Fibroblast of lung (primary cell): ENCODE data around the gene PSD2. TPM values are rescaled to one million over a fixed set of nuclear protein-coding genes. Genes with fewer than 3 reads are reported as not detected.
A peak's percentile ranks its signal among the peaks of the same experiment; 100 is the strongest.

Source experiments
- DNase-seq, 2 donors: peaks; one replicate each; pipeline versions ENCODE4 v3.0.0 to v3.0.0-alpha.2; 2010; ENCODE audit warnings: low read depth in 2 of 2
- H2AFZ ChIP-seq: 2 replicates; pipeline ENCODE4 v1.5.1; 2012; ENCODE audit warnings: low read length, control low read depth, inconsistent platforms
- H3K27ac ChIP-seq: 2 replicates; pipeline ENCODE4 v1.5.1; 2011; ENCODE audit warnings: low read length, control low read depth; ENCODE audit not compliant: insufficient read depth
- H3K27me3 ChIP-seq: 2 replicates; pipeline ENCODE4 v1.5.1; 2011; ENCODE audit warnings: mild to moderate bottlenecking, low read length; ENCODE audit not compliant: control insufficient read depth, insufficient read depth
- H3K36me3 ChIP-seq: 2 replicates; pipeline ENCODE4 v1.5.1; 2011; ENCODE audit warnings: low read length; ENCODE audit not compliant: control insufficient read depth, insufficient read depth
- H3K4me1 ChIP-seq: 2 replicates; pipeline ENCODE4 v1.5.1; 2011; ENCODE audit warnings: low read length; ENCODE audit not compliant: control insufficient read depth, insufficient read depth; ENCODE audit errors: extremely low read depth
- H3K4me2 ChIP-seq: 2 replicates; pipeline ENCODE4 v1.5.1; 2011; ENCODE audit warnings: low read length, control low read depth; ENCODE audit not compliant: insufficient read depth; ENCODE audit errors: extremely low read depth
- H3K4me3 ChIP-seq, 4 experiments: fragments of 200-600 bp in 1 of 4; sonication (generic) in 1 of 4; replicated peaks in 1 of 4; 2 replicates each; pipeline ENCODE4 v1.5.1; 2011 to 2016; ENCODE audit warnings: low read length in 4 of 4, low read depth in 3 of 4, mild to moderate bottlenecking in 3 of 4, control low read depth in 2 of 4, inconsistent platforms in 1 of 4, mixed read lengths in 1 of 4; ENCODE audit not compliant: insufficient read depth in 1 of 4; ENCODE audit errors: control extremely low read depth in 1 of 4
- H3K79me2 ChIP-seq: 2 replicates; pipeline ENCODE4 v1.5.1; 2012; ENCODE audit warnings: mild to moderate bottlenecking, low read length, inconsistent platforms; ENCODE audit not compliant: control insufficient read depth, insufficient read depth
- H3K9ac ChIP-seq: 2 replicates; pipeline ENCODE4 v1.5.1; 2011; ENCODE audit warnings: mild to moderate bottlenecking, low read length, control low read depth; ENCODE audit not compliant: insufficient read depth
- H3K9me3 ChIP-seq: 2 replicates; pipeline ENCODE4 v1.5.1; 2012; ENCODE audit warnings: low read depth, low read length; ENCODE audit not compliant: control insufficient read depth, insufficient read depth
- H4K20me1 ChIP-seq: 2 replicates; pipeline ENCODE4 v1.5.1; 2011; ENCODE audit warnings: low read length; ENCODE audit not compliant: control insufficient read depth, insufficient read depth; ENCODE audit errors: extremely low read depth
- EZH2 ChIP-seq: IDR thresholded peaks from 2 replicates; pipeline ENCODE4 v1.5.1; 2012; ENCODE audit warnings: low read length, control low read depth, mild to moderate bottlenecking; ENCODE audit errors: missing control alignments
- polyA plus RNA-seq, 2 donors: library from polyadenylated mRNA; depleted of rRNA in 1 of 2; stranded (reverse) in 1 of 2; unstranded in 1 of 2; fragments of >200 nt; gene quantifications; 2 replicates each; pipeline ENCODE4 v1.2.1, GENCODE V29; 2011 to 2012; ENCODE audit warnings: missing spikeins in 1 of 2
- total RNA-seq: library from RNA; depleted of rRNA; stranded (reverse); fragments of >200 nt; gene quantifications from 2 replicates; pipeline ENCODE4 v1.2.1, GENCODE V29; 2014
- TF ChIP-seq, protein P1 (sequence below), 2 donors: IDR thresholded peaks in 1 of 2; conservative IDR thresholded peaks in 1 of 2; 1 replicate in 1 of 2; 2 replicates in 1 of 2; pipeline ENCODE4 v1.5.1; 2011 to 2012; ENCODE audit warnings: low read length in 2 of 2, control low read depth in 1 of 2, inconsistent platforms in 1 of 2, low read depth in 1 of 2, mild to moderate bottlenecking in 1 of 2

PSD2 gene
- total and polyA plus RNA-seq, 2 donors (not counting 1 experiment from before 2014, with no cell fraction given) = 0.05 to 0.17 TPM

DNA sequence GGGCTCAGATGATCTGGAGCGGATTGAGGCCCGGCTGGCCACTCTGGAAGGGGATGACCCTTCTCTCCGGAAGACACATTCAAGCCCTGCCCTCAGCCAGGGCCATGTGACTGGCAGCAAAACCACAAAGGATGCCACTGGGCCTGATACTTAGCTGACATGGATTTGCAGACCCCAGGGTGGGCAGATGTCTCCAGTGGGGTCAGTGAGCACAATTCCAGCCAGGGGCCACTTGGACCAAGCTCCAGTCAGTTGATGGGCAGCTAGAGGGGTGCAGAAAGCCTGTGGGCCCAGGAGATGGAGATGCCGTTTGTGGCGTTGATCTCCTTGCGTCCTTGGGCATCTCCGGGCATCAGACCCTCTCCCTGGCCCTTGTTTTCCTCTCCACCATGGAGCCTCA lies 46.7 kb downstream of the PSD2 start:
- H3K79me2 ChIP-seq = no peaks in the 10 kb centered on the region
- no peak overlapping the region for H3K27ac ChIP-seq
- peaks cover 5% of the 10 kb centered on the region for H3K27me3 ChIP-seq
- no peak for DNase-seq
- no peak overlapping the region for H3K9ac ChIP-seq
- H2AFZ ChIP-seq = no peak overlapping the region
- no peaks in the 10 kb centered on the region for H3K4me1 ChIP-seq
- H3K4me2 ChIP-seq = no peak overlapping the region
- no peak overlapping the region for H3K4me3 ChIP-seq
- TF ChIP-seq EZH2 = no peak
- TF ChIP-seq, protein P1, sequence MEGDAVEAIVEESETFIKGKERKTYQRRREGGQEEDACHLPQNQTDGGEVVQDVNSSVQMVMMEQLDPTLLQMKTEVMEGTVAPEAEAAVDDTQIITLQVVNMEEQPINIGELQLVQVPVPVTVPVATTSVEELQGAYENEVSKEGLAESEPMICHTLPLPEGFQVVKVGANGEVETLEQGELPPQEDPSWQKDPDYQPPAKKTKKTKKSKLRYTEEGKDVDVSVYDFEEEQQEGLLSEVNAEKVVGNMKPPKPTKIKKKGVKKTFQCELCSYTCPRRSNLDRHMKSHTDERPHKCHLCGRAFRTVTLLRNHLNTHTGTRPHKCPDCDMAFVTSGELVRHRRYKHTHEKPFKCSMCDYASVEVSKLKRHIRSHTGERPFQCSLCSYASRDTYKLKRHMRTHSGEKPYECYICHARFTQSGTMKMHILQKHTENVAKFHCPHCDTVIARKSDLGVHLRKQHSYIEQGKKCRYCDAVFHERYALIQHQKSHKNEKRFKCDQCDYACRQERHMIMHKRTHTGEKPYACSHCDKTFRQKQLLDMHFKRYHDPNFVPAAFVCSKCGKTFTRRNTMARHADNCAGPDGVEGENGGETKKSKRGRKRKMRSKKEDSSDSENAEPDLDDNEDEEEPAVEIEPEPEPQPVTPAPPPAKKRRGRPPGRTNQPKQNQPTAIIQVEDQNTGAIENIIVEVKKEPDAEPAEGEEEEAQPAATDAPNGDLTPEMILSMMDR (conservative IDR thresholded peaks at IDR 0.05 in 1 of 2, IDR thresholded peaks at IDR 0.05 in 1 of 2; ENCODE audit: low read depth in 1 of 2, low read length in 2 of 2) = no peak
- H3K36me3 ChIP-seq = no peaks in the 10 kb centered on the region
- H3K9me3 ChIP-seq = no peaks in the 10 kb centered on the region
- H4K20me1 ChIP-seq = no peaks in the 10 kb centered on the region

DNA sequence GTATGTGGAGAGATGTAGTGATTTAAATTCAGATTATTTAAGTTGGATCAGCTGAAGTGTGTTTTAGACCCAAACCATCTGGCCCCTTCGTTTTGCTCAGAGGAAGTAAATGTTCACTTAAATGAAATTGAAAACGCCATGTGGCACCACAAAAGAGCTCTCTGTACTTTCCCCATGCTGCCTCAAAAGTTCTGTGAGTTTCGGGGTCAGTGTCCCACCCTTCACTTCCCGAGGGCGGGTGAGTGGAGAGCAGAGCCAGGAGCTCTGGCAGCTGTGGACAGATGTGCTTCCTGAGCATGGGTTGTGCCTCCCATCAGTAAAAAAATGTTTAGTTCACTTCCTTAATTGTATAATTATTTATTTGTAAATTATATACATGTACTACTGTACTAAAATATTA lies 48.4 kb downstream of the PSD2 start:
- H3K4me2 ChIP-seq = no peak overlapping the region
- no peaks in the 10 kb centered on the region for H3K4me1 ChIP-seq
- no peak for DNase-seq
- H3K9me3 ChIP-seq = no peaks in the 10 kb centered on the region
- H3K79me2 ChIP-seq = no peaks in the 10 kb centered on the region
- H3K36me3 ChIP-seq = no peaks in the 10 kb centered on the region
- H3K27me3 ChIP-seq = peaks cover 5% of the 10 kb centered on the region
- H3K27ac ChIP-seq = no peak overlapping the region
- H2AFZ ChIP-seq = no peak overlapping the region
- no peak overlapping the region for H3K9ac ChIP-seq
- no peaks in the 10 kb centered on the region for H4K20me1 ChIP-seq
- TF ChIP-seq, protein P1 (conservative IDR thresholded peaks at IDR 0.05 in 1 of 2, IDR thresholded peaks at IDR 0.05 in 1 of 2; ENCODE audit: low read depth in 1 of 2, low read length in 2 of 2) = no peak
- TF ChIP-seq EZH2 = no peak
- no peak overlapping the region for H3K4me3 ChIP-seq

DNA sequence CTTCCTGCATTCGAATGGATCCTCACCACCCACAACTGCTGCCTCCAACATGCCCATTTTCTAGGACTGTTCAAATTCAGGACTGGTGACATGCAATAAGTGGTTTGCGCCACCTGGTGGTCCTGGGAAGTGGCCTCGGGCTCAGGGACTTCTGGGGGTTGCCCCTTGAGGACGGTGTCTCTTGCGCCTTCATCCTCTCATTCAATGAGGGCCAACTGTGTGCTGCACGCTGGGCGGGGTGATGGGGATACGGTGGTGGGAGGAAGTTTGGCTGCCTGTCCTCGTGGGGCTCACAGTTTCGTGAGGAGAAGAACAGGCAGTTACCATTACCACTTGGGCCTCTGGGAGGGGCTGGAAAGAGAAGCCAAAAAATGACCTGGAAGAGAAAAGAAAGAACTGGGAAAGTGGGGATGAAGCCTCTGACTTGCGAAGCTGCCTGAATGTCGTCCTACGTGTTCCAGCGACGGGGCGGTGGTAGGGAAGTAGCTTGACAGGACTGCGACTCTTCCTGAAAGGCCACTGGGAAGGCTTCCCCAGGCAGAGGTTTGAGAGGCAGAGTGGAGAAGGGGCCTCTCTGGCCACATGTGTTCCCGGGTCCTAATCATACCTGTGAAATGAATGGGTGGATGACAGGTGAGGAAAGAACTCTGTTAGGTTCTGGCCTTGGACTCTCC lies 49.0 kb downstream of the PSD2 start:
- Histone ChIP-seq H3K27me3 (peaks cover 4% of the 10 kb centered on the region), H3K9ac (no peak overlapping the region), H3K79me2 (no peaks in the 10 kb centered on the region), H3K4me1 (no peaks in the 10 kb centered on the region), H3K4me3 (no peak overlapping the region), H3K4me2 (no peak overlapping the region), H3K9me3 (no peaks in the 10 kb centered on the region), H3K27ac (no peak overlapping the region), H3K36me3 (no peaks in the 10 kb centered on the region), H4K20me1 (no peaks in the 10 kb centered on the region), H2AFZ (no peak overlapping the region)
- TF ChIP-seq, protein P1 (conservative IDR thresholded peaks at IDR 0.05 in 1 of 2, IDR thresholded peaks at IDR 0.05 in 1 of 2; ENCODE audit: low read depth in 1 of 2, low read length in 2 of 2) = peak; percentile 62 to 85
- peak; percentile 42 for TF ChIP-seq EZH2
- peak; percentile 61 to 71 for DNase-seq
